ENCODE results near the gene KLHL29. TPM values are rescaled to one million over a fixed set of nuclear protein-coding genes. Genes with fewer than 3 reads are reported as not detected.

The KLHL29 gene
- total and polyA plus RNA-seq, 9 donors: 3.0 to 6.6 (median 3.9) TPM

- H3K9me3 ChIP-seq: no peaks in the 10 kb centered on the region
- TF ChIP-seq CTCF (IDR thresholded peaks at IDR 0.05) (no peak), POLR2A (IDR thresholded peaks at IDR 0.05) (no peak), EP300 (IDR thresholded peaks at IDR 0.05) (no peak)
- intact Hi-C loops (cut with DNase I): no loop called here
- H3K4me1 ChIP-seq (ENCODE audit: insufficient read depth): no peaks in the 10 kb centered on the region
- no peak for DNase-seq
- H3K36me3 ChIP-seq: no peaks in the 10 kb centered on the region
- H3K27ac ChIP-seq: no peak overlapping the region
- WGBS, 3 donors: 73 to 86% (median 85%) methylated on average over 12 of the region's 12 CpGs
- H3K27me3 ChIP-seq: no peaks in the 10 kb centered on the region
- H3K4me3 ChIP-seq: no peak overlapping the region
These were observed 217.1 kb downstream of the KLHL29 start for GRCh38 chr2:23602116-23602515.

GRCh38 chr2:23603156-23603555 is 218.2 kb downstream of the KLHL29 start:
- Histone ChIP-seq H3K9me3 (no peaks in the 10 kb centered on the region), H3K4me3 (no peak overlapping the region), H3K36me3 (no peaks in the 10 kb centered on the region), H3K27ac (no peak overlapping the region), H3K4me1 (ENCODE audit: insufficient read depth) (no peaks in the 10 kb centered on the region), H3K27me3 (no peaks in the 10 kb centered on the region)
- TF ChIP-seq EP300 (IDR thresholded peaks at IDR 0.05) (no peak), CTCF (IDR thresholded peaks at IDR 0.05) (no peak), POLR2A (IDR thresholded peaks at IDR 0.05) (no peak)
- intact Hi-C loops (cut with DNase I): no loop called here
- 81 to 93% (median 87%) methylated on average over 6 of the region's 6 CpGs for WGBS, 3 donors
- DNase-seq: no peak

- TF ChIP-seq EP300 (IDR thresholded peaks at IDR 0.05): no peak
- no peak for TF ChIP-seq CTCF (IDR thresholded peaks at IDR 0.05)
- no peak for TF ChIP-seq POLR2A (IDR thresholded peaks at IDR 0.05)
- intact Hi-C loops (cut with DNase I): no loop called here
- Histone ChIP-seq H3K36me3 (no peaks in the 10 kb centered on the region), H3K4me1 (ENCODE audit: insufficient read depth) (no peaks in the 10 kb centered on the region), H3K4me3 (no peak overlapping the region), H3K27me3 (no peaks in the 10 kb centered on the region), H3K9me3 (no peaks in the 10 kb centered on the region), H3K27ac (no peak overlapping the region)
- no peak for DNase-seq
- 94 to 96% (median 95%) methylated on average over 12 of the region's 12 CpGs for WGBS, 3 donors
These were observed 218.6 kb downstream of the KLHL29 start for GRCh38 chr2:23603581-23603980.

- Histone ChIP-seq H3K27me3 (no peaks in the 10 kb centered on the region), H3K4me1 (ENCODE audit: insufficient read depth) (no peaks in the 10 kb centered on the region), H3K36me3 (no peaks in the 10 kb centered on the region), H3K27ac (no peak overlapping the region), H3K9me3 (no peaks in the 10 kb centered on the region), H3K4me3 (no peak overlapping the region)
- intact Hi-C loops (cut with DNase I): no loop called here
- TF ChIP-seq EP300 (IDR thresholded peaks at IDR 0.05): no peak
- TF ChIP-seq CTCF (IDR thresholded peaks at IDR 0.05): no peak
- TF ChIP-seq POLR2A (IDR thresholded peaks at IDR 0.05): no peak
- DNase-seq: peak in 1 of 5 donors; percentile 13
- WGBS, 3 donors: 90 to 96% (median 94%) methylated on average over 7 of the region's 7 CpGs
These were observed 219.8 kb downstream of the KLHL29 start for GRCh38 chr2:23604731-23605130.

All from ovary (tissue), 9 donors.